AG09319 (cell line): Measurements from ENCODE around the gene OR2T27.
A peak's percentile ranks its signal among the peaks of the same experiment; 100 is the strongest.

Source experiments
- DNase-seq: peaks from one replicate; pipeline ENCODE4 v3.0.0-alpha.2; 2010; ENCODE audit warnings: low read depth; ENCODE audit errors: extremely low read depth
- TF ChIP-seq, protein P1 (sequence below): IDR thresholded peaks from 2 replicates; pipeline ENCODE4 v1.5.1; 2011; ENCODE audit warnings: low read depth, mild to moderate bottlenecking, inconsistent platforms, low read length, moderate library complexity

The OR2T27 gene

DNA sequence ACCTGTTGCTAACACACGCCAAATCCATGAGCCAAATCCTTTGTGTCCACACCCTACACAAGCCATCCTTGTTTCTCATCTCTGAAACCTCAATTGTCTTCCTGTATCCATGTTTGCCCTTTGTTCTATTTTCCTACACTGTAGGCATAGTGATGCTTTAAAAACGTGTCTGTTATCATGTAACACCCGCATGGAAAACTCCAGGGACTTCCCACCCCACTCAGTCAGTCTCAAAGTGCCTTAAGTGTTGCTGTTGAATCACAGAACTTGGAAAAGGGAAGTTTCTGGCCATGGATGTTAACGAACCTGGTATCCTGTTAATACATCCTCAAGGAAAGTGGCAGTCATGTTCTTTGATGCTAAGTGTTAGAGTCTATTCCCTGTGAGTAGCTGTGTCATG is 30.2 kb downstream of the OR2T27 start:
- DNase-seq: no peak
- TF ChIP-seq, protein P1, sequence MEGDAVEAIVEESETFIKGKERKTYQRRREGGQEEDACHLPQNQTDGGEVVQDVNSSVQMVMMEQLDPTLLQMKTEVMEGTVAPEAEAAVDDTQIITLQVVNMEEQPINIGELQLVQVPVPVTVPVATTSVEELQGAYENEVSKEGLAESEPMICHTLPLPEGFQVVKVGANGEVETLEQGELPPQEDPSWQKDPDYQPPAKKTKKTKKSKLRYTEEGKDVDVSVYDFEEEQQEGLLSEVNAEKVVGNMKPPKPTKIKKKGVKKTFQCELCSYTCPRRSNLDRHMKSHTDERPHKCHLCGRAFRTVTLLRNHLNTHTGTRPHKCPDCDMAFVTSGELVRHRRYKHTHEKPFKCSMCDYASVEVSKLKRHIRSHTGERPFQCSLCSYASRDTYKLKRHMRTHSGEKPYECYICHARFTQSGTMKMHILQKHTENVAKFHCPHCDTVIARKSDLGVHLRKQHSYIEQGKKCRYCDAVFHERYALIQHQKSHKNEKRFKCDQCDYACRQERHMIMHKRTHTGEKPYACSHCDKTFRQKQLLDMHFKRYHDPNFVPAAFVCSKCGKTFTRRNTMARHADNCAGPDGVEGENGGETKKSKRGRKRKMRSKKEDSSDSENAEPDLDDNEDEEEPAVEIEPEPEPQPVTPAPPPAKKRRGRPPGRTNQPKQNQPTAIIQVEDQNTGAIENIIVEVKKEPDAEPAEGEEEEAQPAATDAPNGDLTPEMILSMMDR: no peak

DNA sequence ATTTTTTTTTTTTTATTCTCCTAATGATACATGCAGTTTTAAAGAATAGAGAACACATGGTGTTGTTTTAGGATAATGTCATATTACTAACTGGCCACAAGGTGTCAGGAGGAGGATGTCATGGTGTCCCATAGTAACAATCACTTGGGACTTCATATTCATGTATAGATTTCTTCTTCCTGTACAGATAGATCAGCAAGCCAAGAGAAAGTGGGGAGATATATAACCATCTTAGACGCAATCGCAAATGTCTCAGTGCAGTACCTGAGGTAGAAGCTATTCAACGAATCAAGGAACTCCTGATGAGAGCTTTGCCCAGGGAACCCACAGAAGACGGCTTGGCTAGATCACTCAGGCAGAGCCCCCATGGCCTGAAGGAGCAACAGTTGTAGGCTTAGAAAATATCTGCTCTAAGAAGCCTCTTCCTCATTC is 32.7 kb downstream of the OR2T27 start:
- peak; percentile 10 for DNase-seq
- TF ChIP-seq, protein P1: peak; percentile 30

DNA sequence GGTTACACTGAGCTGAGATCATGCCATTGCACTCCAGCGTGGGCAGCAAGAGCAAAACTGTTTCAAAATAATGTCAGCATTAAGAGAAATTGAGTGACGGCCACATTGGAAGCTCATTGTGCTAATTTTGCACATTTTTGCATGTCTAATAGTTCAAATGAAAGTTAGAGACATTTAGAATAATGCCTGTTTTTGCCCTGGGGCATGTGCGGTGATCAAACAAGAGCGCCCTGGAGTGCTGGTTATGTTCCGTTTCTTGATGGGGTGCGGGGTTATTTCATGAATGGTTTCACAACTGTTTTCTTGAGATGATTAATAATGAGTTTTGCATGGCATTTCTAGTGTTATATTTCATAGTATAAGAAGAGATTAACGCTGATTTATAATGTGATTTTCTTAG is 33.6 kb downstream of the OR2T27 start:
- TF ChIP-seq, protein P1: no peak
- DNase-seq: no peak

DNA sequence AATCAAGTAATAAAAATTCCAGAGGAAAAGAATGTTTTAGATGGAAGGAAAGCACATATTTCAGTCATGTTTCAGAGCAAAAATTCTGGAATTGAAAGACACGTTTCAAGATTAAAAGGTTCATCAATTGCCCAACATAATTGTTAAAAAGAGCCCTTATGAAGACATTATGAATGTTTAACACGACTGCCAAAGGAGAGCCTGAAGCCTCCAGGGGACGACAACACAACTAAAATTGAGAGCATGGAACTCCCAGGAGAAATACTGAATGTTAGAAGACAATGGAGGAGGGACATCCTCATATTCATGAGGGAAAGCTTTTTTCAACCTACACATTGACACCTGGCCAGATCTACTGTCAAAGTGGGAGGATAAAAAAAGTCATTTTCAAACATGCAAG is 36.5 kb downstream of the OR2T27 start:
- TF ChIP-seq, protein P1: peak; percentile 61
- DNase-seq: peak; percentile 2

DNA sequence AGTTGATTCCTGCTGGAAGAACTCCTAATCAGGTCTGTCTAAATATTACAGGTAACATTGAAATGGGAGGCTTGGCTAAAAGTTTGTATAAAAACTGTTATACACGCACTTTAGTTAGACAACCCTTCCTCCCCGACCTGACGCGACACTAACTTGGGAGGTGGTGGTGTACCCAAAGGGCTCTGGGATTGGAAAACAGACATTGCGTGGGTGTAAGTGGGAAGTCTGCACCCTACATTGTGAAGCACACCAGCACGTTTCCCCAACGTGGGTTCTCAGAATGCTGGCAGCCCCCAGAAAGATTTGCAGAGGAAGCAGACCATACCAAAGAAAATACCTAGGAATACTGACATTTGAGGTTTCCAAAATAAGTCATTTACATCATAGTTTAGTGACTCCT is 37.2 kb downstream of the OR2T27 start:
- TF ChIP-seq, protein P1: no peak
- no peak for DNase-seq

DNA sequence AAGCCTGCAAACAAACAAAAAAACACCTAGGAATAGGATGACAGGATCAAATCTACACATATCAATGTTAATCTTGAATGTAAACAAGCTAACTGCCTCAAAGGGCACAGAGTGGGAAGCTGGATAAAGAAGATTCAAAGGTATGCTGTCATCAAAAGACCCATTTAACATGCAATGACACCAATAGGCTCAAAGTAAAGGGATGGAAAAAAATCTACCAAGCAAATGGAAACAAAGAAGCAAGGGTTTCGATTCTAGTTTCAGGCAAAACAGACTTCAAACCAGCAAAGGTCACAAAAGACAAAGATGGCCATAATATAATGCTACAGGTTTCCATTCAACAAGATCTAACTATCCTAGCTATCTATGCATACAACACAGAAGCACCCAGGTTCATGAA is 41.6 kb downstream of the OR2T27 start:
- DNase-seq: no peak

DNA sequence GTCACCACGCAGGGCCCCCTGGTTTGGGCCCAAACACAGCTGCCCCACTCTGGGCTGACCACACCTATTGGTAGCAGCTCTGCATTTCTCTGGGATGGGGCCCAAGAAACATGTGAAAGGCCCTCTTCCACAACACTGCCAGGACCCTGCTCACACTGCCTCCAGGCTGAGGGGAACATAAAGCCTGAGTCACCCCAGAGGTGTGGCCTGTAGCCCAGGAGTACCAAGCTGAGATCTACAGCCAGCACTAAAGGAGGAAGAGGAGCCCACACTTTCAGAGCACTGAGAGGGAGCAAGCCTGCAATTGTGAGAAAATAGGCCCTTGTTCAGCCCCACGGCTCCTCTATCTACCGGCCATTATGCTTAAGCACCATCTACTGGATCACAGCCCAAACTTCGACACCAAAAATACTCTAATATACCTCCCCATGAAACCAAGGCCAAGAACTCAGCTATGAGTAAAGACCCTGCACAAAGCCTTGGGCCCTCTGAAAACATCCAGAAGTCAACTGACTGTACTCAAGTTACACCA is 43.4 kb downstream of the OR2T27 start:
- no peak for DNase-seq
- TF ChIP-seq, protein P1: no peak

More for the DNA sequence above, 41.6 kb downstream of the OR2T27 start:
- TF ChIP-seq, protein P1: no peak
